ENCODE measurements around the gene KLK2. TPM values are rescaled to one million over a fixed set of nuclear protein-coding genes. Genes with fewer than 3 reads are reported as not detected.

The KLK2 gene
- total RNA-seq, 1 donor from 2014 or later: not detected

- H3K4me1 ChIP-seq: peaks cover 5% of the 10 kb centered on the region
- peaks cover 18% of the 10 kb centered on the region for H3K27me3 ChIP-seq
- H3K36me3 ChIP-seq: no peaks in the 10 kb centered on the region
- no peaks in the 10 kb centered on the region for H3K9me3 ChIP-seq
- DNase-seq (no peak), ATAC-seq (no peak)
- TF ChIP-seq CTCF (IDR thresholded peaks at IDR 0.05): no peak
- H3K27ac ChIP-seq: no peak overlapping the region
- no peak overlapping the region for H3K4me3 ChIP-seq
- intact Hi-C loops (cut with DNase I): no loop called here
These were observed 42.2 kb upstream of the KLK2 start for GRCh38 chr19:50831026-50831396.

- no peak for TF ChIP-seq CTCF (IDR thresholded peaks at IDR 0.05)
- Histone ChIP-seq H3K27ac (no peak overlapping the region), H3K36me3 (no peaks in the 10 kb centered on the region), H3K4me1 (peaks cover 5% of the 10 kb centered on the region), H3K4me3 (no peak overlapping the region), H3K9me3 (no peaks in the 10 kb centered on the region), H3K27me3 (peaks cover 21% of the 10 kb centered on the region)
- DNase-seq: no peak
- intact Hi-C loops (cut with DNase I): no loop called here
- no peak for ATAC-seq
These were observed 40.6 kb upstream of the KLK2 start for GRCh38 chr19:50832666-50833065.

GRCh38 chr19:50833117-50833801 is 40.0 kb upstream of the KLK2 start, which contains the start of gene KLK15:
Gene KLK15, minus strand, starts transcription at chr19:50833574. Its CDS starts 2,082 bp downstream, at chr19:50831492.
- intact Hi-C loops (cut with DNase I): no loop called here
- no peak for ATAC-seq
- TF ChIP-seq CTCF (IDR thresholded peaks at IDR 0.05): no peak
- DNase-seq: no peak
- Histone ChIP-seq H3K27ac (no peak within 1 kb of the TSS), H3K4me1 (peaks cover 5% of the 10 kb centered on the region), H3K4me3 (no peak within 1 kb of the TSS), H3K27me3 (peaks cover 21% of the 10 kb centered on the region), H3K36me3 (no peaks in the 10 kb centered on the region), H3K9me3 (no peaks in the 10 kb centered on the region)

- Histone ChIP-seq H3K4me3 (no peak overlapping the region), H3K27me3 (peaks cover 21% of the 10 kb centered on the region), H3K9me3 (no peaks in the 10 kb centered on the region), H3K4me1 (peaks cover 5% of the 10 kb centered on the region), H3K27ac (no peak overlapping the region), H3K36me3 (no peaks in the 10 kb centered on the region)
- no peak for TF ChIP-seq CTCF (IDR thresholded peaks at IDR 0.05)
- ATAC-seq (no peak), DNase-seq (no peak)
- intact Hi-C loops (cut with DNase I): no loop called here
These were observed 39.5 kb upstream of the KLK2 start for GRCh38 chr19:50833802-50834167.

GRCh38 chr19:50835103-50835784 is 38.0 kb upstream of the KLK2 start:
- H3K27ac ChIP-seq: no peak overlapping the region
- H3K4me1 ChIP-seq: peaks cover 5% of the 10 kb centered on the region
- ATAC-seq (peak; percentile 53), DNase-seq (no peak)
- intact Hi-C loops (cut with DNase I): no loop called here
- peak overlapping the region; percentile 62 for H3K4me3 ChIP-seq
- no peaks in the 10 kb centered on the region for H3K36me3 ChIP-seq
- no peak for TF ChIP-seq CTCF (IDR thresholded peaks at IDR 0.05)
- H3K27me3 ChIP-seq: peaks cover 21% of the 10 kb centered on the region
- H3K9me3 ChIP-seq: no peaks in the 10 kb centered on the region
